SK-MEL-5 (cell line): Measurements from ENCODE around the gene C2orf81. TPM values are rescaled to one million over a fixed set of nuclear protein-coding genes. Genes with fewer than 3 reads are reported as not detected.

Experiments used
- DNase-seq: peaks from one replicate; pipeline ENCODE4 v3.0.0-alpha.2; 2016; ENCODE audit warnings: low read depth, low spot score
- in situ Hi-C: cut with HindIII; loops from 2 replicates; pipeline ENCODE4 v1.10.0; 2016; ENCODE audit warnings: low sequenced_read_pairs, high pct_unique_total_duplicates, low pct_unique_long_range_greater_than_20kb
- total RNA-seq: library from RNA; depleted of rRNA; stranded (reverse); fragments of >200 nt; shearing (Covaris generic); gene quantifications from 2 replicates; pipeline ENCODE4 v1.2.3, GENCODE V29; 2014

C2orf81 gene
- total RNA-seq, 1 experiment from 2014 or later = 0.85 TPM

GRCh38 chr2:74414441-74414840 is 7.0 kb downstream of the C2orf81 start:
- in situ Hi-C loops = no loop called here
- no peak for DNase-seq

GRCh38 chr2:74413001-74413698 is 8.3 kb downstream of the C2orf81 start:
- in situ Hi-C loops = no loop called here
- no peak for DNase-seq

DNA sequence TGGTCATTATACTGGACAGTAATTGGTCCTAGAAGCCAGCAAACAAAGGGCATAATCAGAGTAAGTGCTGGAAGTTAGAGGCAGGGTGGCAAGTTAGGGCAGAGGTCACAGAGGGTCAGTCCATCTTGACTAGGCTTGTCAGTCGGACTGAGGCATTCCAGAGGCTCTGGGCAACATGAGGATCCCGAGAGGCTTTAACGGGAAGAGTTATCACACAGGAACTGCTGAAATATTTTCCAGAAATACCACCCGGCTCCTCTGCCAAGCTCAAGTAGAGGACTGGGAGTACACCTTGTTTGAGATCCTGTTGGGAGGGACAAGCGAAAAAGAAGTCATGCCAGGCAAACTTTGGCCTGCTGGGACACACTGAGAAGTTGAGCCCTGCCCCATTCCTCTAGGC is 13.7 kb downstream of the C2orf81 start:
- in situ Hi-C loops = no loop called here

GRCh38 chr2:74406035-74406434 is 15.4 kb downstream of the C2orf81 start:
- in situ Hi-C loops = no loop called here
- DNase-seq = no peak

More for the DNA sequence above, 13.7 kb downstream of the C2orf81 start:
- no peak for DNase-seq

DNA sequence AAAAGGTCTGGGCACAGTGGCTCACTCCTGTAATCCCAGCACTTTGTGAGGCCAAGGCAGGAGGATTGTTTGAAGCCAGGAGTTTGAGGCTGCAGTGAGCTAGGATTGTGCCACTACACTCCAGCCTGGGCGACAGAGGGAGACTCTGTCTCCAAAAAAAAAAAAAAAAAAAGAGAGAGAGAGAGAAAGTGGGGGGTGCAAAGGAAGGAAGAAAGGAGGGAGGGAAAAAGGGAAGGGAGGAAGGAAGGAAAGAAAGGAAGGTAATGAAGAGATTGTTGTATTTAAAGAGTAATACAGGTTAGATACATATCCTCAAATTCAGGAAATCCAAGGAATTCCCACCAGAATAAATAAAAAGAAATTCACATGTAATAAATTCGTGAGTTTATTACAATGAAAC is 19.5 kb downstream of the C2orf81 start:
- in situ Hi-C loops = no loop called here
- no peak for DNase-seq

DNA sequence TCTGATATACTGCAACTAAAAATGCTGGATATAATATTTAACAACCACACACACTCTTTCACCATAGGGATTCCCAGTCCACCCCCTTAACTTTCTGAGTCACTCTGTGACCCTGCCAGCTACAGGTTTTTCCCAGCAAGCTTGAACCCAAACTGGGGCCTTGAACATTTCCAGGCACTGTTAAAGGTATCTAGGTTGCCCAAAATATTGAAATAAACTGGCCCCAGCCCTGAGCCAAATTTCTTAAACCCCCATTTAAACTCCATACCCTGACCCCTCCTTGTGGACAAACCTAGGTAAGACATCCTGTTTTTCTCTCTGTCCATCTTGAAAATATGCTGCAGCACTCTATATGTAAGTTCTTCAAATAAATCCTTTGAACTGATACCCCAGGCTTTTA is 21.6 kb downstream of the C2orf81 start:
- in situ Hi-C loops = no loop called here
- DNase-seq = peak; percentile 65

DNA sequence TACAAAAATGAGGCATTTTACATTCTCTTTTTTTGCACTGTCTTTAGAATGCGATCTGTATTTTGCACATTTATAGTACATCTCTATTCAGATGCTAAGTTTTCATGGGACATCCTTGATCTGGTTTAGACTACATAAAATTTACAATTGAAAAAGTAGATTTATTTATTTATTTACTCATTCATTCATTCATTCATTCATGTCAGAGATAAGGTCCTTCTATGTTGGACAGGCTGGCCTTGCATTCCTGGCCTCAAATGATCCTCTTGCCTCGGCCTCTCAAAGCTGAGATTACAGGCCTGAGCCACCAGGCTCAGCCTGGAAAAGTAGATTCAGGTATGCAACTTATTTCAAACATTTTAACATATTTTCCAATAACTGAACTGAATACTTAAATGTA is 25.3 kb downstream of the C2orf81 start:
- no peak for DNase-seq
- in situ Hi-C loops = no loop called here

DNA sequence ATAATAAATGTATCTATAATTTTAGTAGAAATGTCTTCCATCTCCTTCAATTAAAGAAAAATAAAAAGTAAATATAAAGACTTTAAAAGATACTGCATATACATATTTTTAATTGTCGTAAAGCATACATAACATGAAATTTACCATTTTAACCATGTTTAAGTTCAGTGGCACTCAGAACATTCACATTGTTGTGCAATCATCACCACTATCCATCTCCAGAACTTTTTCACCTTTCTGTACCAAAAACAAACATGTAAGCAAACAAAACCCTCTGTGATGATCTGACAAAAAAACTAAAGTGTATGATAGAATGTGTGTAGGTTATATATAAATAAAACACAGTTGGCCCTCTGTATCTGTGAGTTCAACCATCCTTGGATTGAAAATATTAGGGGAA is 27.9 kb downstream of the C2orf81 start:
- DNase-seq = no peak
- in situ Hi-C loops = no loop called here

DNA sequence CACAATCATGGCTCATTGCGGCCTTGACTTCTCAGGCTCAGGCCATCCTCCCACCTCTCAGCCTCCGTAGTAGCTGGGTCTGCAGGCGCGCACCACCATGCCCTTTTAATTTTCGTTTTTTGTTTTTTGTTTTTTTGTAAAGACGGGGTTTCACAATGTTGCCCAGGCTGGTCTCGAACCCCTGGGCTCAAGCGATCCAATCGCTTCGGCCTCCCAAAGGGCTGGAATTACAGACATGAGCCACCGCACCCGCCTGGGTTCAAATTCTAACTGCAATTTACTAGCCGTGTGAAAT is 29.0 kb downstream of the C2orf81 start:
- DNase-seq = no peak
- in situ Hi-C loops = no loop called here

DNA sequence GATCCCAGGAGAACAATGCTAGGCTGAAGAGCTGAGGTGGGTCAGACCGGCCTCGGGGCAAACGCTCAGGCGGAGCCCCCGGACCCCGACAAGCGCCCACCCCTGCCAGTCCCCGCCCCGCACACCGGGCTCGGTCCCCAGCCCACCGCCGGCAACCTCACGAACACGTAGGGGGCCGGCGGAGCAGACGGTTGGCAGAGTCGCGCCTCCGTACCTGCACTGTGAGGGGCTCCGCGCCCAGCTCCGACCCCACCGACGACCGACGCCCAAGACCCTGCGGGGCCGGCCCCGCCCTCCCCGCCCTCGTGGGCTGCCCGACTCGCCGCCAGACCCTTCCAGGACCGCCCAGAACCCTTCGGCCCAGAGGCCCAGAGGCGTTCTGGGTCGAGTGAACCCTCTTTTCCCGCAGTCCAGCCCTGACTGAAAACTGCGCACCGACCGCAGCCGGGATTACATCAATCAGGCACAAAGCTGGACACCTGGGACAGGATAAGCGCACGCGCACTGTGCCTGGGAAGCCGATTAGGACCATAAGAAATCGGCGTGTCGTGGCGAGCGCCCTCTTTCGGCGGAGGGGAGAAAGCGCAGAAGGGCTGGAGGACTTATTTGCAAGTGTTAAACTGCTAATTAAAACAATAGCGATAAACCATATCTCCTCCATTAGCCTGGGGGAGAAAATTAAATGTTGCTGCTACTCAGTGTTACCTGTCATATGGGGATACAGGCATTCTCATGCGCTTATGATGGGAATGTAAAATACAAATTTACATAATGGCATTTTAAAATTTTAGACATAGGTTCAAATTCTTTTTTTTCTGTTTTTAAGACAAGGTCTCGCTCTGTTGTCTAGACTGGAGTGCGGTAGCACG is 29.6 kb downstream of the C2orf81 start:
- in situ Hi-C loops = no loop called here
- peak; percentile 93 for DNase-seq

- in situ Hi-C loops = no loop called here
- peak; percentile 22 for DNase-seq
Observed at GRCh38 chr2:74391209-74391579, 30.2 kb downstream of the C2orf81 start.

- DNase-seq = no peak
Observed at GRCh38 chr2:74390606-74391005, 30.8 kb downstream of the C2orf81 start.

DNA sequence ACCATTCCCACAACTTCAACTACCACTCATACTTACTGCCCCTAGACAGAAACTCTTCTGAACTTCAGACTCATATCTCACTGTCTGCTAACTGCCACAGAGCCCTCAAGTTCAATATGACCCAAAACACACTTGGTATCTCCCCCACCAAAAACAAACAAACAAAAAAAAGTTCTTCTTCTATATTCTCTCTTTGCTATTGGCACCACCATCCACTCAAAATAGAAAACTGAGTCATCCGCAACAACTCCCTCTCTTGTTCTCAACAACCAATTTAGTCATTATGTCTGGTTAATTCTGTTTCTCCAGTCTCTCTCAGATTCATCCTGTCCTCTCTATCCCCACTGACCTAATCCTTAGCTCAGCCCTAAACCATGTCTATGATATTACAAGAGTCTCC is 34.1 kb downstream of the C2orf81 start:
- in situ Hi-C loops = no loop called here
- no peak for DNase-seq

More at GRCh38 chr2:74390606-74391005, 30.8 kb downstream of the C2orf81 start:
- in situ Hi-C loops = no loop called here

GRCh38 chr2:74385396-74385795 is 36.0 kb downstream of the C2orf81 start:
- in situ Hi-C loops = no loop called here
- DNase-seq = no peak

GRCh38 chr2:74384051-74384450 is 37.4 kb downstream of the C2orf81 start:
- in situ Hi-C loops = no loop called here
- DNase-seq = no peak

DNA sequence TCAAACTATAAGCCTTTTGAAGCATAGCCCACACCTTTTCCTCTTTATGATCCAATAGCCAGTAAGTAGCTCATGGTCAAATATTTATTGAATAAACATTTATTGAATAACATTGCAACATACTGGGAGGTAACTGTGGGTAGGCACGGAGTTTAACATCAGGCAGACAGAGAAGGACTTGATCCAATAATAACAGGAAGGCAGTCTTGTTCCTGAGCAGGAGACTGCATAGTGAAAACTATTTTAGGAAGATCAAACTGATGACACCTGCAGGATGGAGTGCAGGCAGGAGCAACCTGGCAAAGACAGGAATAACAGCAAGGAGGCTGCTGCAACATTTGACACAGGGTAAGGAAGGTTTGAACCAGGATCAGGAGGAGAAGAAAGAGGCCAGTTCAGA is 38.2 kb downstream of the C2orf81 start:
- no peak for DNase-seq
- in situ Hi-C loops = no loop called here

GRCh38 chr2:74381751-74382150 is 39.7 kb downstream of the C2orf81 start:
- peak; percentile 83 for DNase-seq
- in situ Hi-C loops = no loop called here

- in situ Hi-C loops = no loop called here
- peak; percentile 50 for DNase-seq
Observed at GRCh38 chr2:74379851-74380789, 41.3 kb downstream of the C2orf81 start, which contains the start of gene DCTN1. TSS of gene DCTN1 (minus strand) at chr2:74380311. CDS start at chr2:74380037, 274 bp downstream.
